Stimulated activated CD4-positive, alpha-beta T cell treated with anti-CD3 and anti-CD28 coated beads, Interleukin-2, amount 100 ng/mL, for 4 hours (primary cell): ENCODE data around the gene FOSB.

Source experiments
- DNase-seq: peaks from one replicate; pipeline ENCODE4 v3.0.0-alpha.2; 2020; ENCODE audit warnings: low read depth

The FOSB gene

GRCh38 chr19:45524575-45525129 is 56.9 kb downstream of the FOSB start:
- no peak for DNase-seq
